Inferior parietal cortex (tissue), 1 donor: ENCODE measurements around the gene NUMB.
A peak's percentile ranks its signal among the peaks of the same experiment; 100 is the strongest.
"Not testable (repeated sequence)": the region's sequence is repeated elsewhere in the genome, so short reads cannot be mapped to it uniquely, and the experiment has no call there.

Experiments
- DNase-seq: peaks from one replicate; pipeline ENCODE4 v3.0.0-alpha.2; 2016; ENCODE audit errors: extremely low spot score

The NUMB gene

GRCh38 chr14:73359445-73359844, 98.9 kb downstream of the NUMB start:
- peak; percentile 35 for DNase-seq

DNA sequence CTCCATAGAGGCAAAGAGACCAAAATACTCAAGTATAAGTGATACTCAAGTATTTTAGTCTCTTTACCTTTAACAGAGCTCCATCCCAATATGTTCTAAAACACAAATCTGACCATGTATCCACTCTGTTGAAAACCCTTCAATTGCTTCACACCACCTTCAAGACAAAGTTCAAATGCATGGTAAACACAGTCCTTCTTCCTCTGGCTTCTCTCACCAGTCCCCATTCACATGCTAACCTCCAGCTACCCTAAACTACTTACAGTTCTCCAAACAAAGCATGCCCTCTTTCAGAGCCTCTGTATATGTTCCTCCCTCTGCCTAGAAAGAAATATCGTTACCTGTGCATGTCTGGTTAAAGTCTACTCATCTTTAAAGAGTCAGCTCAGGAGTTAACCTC, 100.2 kb downstream of the NUMB start:
- DNase-seq = no peak

- DNase-seq = not testable (repeated sequence)
Measured at GRCh38 chr14:73349091-73349490, 109.3 kb downstream of the NUMB start.

GRCh38 chr14:73344319-73344718, 114.0 kb downstream of the NUMB start:
- peak; percentile 43 for DNase-seq

- DNase-seq = no peak
Measured at GRCh38 chr14:73342670-73343069, 115.7 kb downstream of the NUMB start.

GRCh38 chr14:73339846-73340595, 118.3 kb downstream of the NUMB start:
- DNase-seq = no peak

DNA sequence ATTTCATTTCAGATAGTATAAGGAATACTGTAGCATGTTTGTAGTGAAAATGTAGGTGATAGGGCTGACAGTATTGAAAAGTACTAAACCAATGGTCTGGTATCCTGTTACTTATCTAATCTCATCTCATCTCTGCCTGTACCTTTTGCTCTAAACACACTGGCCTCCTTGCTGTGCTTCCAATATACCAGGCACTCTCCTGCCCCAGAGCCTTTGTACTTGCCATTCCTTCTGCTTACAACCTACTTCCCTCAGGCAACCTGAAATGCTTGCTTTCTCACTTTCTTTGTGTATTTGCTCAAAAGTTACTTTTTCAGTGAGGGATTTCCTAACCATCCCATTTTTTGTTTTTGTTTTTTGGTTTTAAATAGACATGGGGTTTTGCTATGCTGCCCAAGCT, 119.1 kb downstream of the NUMB start:
- no peak for DNase-seq

GRCh38 chr14:73338551-73338950, 119.8 kb downstream of the NUMB start:
- DNase-seq = no peak

- DNase-seq = no peak
Measured at GRCh38 chr14:73333031-73333430, 125.3 kb downstream of the NUMB start.

DNA sequence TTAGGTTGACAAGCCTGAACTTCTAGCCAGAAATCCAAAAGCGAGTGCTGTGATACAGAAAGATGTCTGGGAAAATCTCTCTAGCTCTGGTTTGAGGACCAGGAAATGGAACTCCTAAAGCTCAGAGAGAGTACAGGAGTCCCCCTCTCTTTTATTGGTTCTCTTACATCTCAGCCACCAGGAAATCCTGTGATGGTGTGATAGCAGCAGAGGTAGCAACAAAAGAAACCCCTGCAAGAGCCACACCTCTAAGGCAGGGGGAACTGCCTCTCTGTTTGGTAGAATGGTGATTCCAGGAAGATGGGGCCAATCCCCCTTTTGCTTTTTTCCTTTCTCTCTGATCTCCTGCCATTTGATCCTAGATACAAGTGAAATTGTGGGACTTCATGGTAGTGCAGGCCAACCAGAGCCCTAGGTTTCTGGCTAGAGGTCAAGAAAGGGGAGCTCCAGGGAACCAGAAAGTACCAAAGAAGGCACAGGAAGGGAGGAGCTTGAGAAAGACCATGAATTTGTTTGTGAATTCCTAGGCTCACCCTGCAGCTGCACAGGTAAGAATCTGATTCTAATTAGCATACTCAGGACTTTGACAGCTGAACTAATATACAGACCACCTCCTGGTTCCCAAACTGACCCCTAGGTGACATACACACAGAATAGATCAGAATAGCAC, 132.6 kb downstream of the NUMB start:
- DNase-seq = no peak

- no peak for DNase-seq
Measured at GRCh38 chr14:73325063-73325462, 133.3 kb downstream of the NUMB start.

- DNase-seq = no peak
Measured at GRCh38 chr14:73324533-73324932, 133.8 kb downstream of the NUMB start.

- no peak for DNase-seq
Measured at GRCh38 chr14:73323896-73324399, 134.4 kb downstream of the NUMB start.

- DNase-seq = no peak
Measured at GRCh38 chr14:73313151-73313550, 145.2 kb downstream of the NUMB start.

- no peak for DNase-seq
Measured at GRCh38 chr14:73312687-73313086, 145.7 kb downstream of the NUMB start.

DNA sequence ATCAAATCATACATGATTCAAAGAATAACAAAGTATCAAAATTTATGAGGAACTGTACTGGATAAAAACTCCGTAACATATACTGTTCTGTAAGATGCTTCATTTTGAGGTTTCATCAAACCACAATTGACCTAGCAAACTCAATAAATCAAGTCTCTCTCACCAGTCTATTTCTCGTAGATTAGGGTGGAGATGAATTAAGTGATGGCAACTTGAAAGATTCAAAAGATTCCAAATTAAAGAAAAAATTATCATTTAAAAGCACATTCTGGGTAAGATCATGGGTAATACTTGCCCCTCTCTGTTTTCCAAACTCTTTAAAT, 146.7 kb downstream of the NUMB start:
- no peak for DNase-seq

- DNase-seq = not testable (repeated sequence)
Measured at GRCh38 chr14:73309207-73309606, 149.1 kb downstream of the NUMB start.

DNA sequence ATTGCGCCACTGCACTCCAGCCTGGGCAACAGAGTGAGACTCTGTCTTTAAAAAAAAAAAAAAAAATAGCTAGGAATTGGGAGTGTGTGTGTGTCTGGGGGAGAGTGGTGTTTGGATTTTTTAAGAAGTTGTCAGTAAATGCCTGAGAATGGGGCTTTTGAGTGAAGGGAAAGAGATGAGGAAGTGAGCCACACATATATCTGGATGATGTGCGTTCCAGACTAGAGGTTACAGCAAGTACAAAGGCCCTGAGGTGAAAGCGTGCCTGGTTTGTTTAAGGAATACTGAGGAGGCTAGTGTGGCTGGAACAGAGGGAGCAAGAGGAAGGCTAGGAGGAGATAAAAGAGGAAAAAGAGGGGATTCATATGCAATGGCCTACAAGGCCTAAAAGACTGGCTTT, 151.1 kb downstream of the NUMB start:
- DNase-seq = no peak

DNA sequence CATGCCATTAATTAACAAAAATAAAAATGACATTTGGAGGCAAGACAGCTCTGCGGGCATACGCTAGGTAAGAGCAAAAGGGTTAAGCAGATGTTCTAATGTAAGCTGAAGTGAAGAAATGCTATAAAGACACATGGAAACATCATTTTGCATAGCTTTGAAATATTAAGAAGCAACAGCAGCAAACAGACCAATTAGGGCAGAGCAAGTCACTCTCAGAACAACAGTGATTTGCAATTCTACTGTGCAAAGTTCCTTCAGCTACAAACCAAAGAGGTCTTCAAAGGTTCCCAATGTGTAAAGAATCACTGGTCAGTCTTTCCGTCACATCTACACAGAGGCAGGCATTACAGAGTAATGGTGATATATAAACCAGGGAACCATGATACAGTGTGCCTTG, 152.8 kb downstream of the NUMB start:
- DNase-seq = no peak

DNA sequence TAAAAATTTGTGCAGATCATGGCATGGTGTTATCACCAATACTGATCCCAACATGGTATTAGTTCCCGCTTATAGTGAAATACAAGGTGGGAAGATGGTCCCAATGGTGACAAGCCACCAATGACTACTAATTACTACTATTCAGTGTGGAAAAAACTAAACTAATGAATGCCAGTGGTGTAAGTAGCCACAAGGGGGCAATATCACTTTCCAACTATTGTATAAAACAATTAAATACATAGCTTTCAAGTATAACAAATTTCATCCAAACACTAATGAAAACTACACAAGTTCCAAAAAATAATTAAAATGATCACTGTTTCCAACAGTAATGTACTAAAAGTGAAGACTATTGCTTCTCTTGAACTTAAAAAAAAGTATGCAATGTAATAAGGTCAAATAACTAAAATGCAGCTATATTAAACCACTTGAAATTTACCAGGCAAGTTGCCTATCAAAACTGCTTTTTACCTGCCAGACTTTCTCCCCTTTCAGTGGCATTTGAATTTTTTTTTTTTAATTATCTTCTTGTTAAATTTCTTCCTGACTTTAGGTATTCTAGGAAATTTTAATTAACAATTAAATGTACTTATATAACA, 163.0 kb downstream of the NUMB start:
- peak; percentile 74 for DNase-seq

- DNase-seq = no peak
Measured at GRCh38 chr14:73293782-73294781, 164.3 kb downstream of the NUMB start.

DNA sequence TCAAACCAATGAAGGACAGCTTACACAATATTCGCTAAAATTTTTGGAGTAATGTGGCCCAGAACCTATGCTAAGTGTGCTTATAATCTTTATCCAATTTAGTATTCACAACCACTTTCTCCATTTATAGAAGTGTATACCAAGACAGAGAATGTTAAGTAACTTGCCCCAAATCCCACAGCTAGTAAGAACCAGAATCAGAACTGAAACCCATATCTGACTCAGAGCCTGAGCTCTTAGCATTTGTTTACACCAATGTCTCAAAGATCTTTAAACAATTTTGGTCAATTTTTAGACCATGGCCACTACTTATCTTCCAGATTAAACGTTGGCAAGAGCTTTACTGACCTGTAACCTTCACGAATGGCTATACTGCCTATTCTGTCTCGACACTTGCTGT, 168.1 kb downstream of the NUMB start:
- DNase-seq = no peak
